Testis (tissue), 3 donors: ENCODE data around the gene TNFRSF9. TPM values are rescaled to one million over a fixed set of nuclear protein-coding genes. Genes with fewer than 3 reads are reported as not detected.

Experiments used
- DNase-seq: peaks from one replicate; pipeline ENCODE4 v3.0.0-alpha.2; 2019
- H3K27ac ChIP-seq, 2 donors: fragments of 200-600 bp; sonication (generic); one replicate each; pipeline ENCODE4 v1.5.1; 2019
- H3K27me3 ChIP-seq: fragments of 200-600 bp; sonication (generic); one replicate; pipeline ENCODE4 v1.5.1; 2019
- H3K36me3 ChIP-seq: fragments of 200-600 bp; sonication (generic); one replicate; pipeline ENCODE4 v1.5.1; 2017; ENCODE audit warnings: low read depth; ENCODE audit errors: missing control alignments
- H3K4me1 ChIP-seq: fragments of 200-600 bp; sonication (generic); one replicate; pipeline ENCODE4 v1.5.1; 2019
- H3K4me3 ChIP-seq, 2 donors: fragments of 200-600 bp; sonication (generic); one replicate each; pipeline ENCODE4 v1.5.1; 2017 to 2019
- H3K9me3 ChIP-seq: fragments of 200-600 bp; sonication (generic); one replicate; pipeline ENCODE4 v1.5.1; 2017
- CTCF ChIP-seq, 3 experiments: fragments of 450-650 bp in 2 of 3; fragments of 200-600 bp in 1 of 3; sonication (generic) in 1 of 3; IDR thresholded peaks; one replicate each; pipeline ENCODE4 v1.5.1; 2016 to 2019; ENCODE audit warnings: antibody characterized with exemption in 3 of 3, mild to moderate bottlenecking in 2 of 3, moderate library complexity in 1 of 3
- POLR2A ChIP-seq: fragments of 450-650 bp; IDR thresholded peaks from one replicate; pipeline ENCODE4 v1.6.1; 2017; ENCODE audit warnings: antibody characterized with exemption, mild to moderate bottlenecking, moderate library complexity
- WGBS, 2 donors: methylation state at CpG; one replicate each; pipeline ENCODE4 v1.1.5; 2018; 5-methylcytosine and 5-hydroxymethylcytosine counted together
- intact Hi-C: fragments of 100-400 bp; cut with DNase I; formaldehyde crosslinking; loops from one replicate; pipeline ENCODE4 v1.15.1; 2023; ENCODE audit warnings: low total_unique reads
- polyA plus RNA-seq: library from polyadenylated mRNA; stranded (reverse); fragments of 350-450 nt; fragmentation: Illumina TruSeq; extraction: RNeasy Lipid Tissue Mini Kit (QIAGEN cat#74804); gene quantifications from one replicate; pipeline ENCODE4 v1.2.3, GENCODE V29; 2014; ENCODE audit warnings: low read depth, low replicate concordance; ENCODE audit not compliant: insufficient read depth
- total RNA-seq, 2 donors: library from RNA; depleted of rRNA; stranded (reverse); fragments of >200 nt; gene quantifications; one replicate each; pipeline ENCODE4 v1.2.3, GENCODE V29; 2016

The TNFRSF9 gene
- total and polyA plus RNA-seq, 3 donors from 2014 or later = 0.06 to 0.24 (median 0.08) TPM

- DNase-seq = no peak
- Histone ChIP-seq H3K4me3 (no peak overlapping the region), H3K36me3 (no peaks in the 10 kb centered on the region), H3K27ac (no peak overlapping the region), H3K27me3 (no peaks in the 10 kb centered on the region), H3K4me1 (no peaks in the 10 kb centered on the region), H3K9me3 (no peaks in the 10 kb centered on the region)
- WGBS, 2 donors = 72 to 77% methylated on average over 5 of the region's 5 CpGs
- intact Hi-C loops = no loop called here
- no peak for TF ChIP-seq POLR2A
- no peak for TF ChIP-seq CTCF (IDR thresholded peaks at IDR 0.05)
These were observed 24.7 kb downstream of the TNFRSF9 start for GRCh38 chr1:7915826-7916500.

- H3K4me1 ChIP-seq = no peaks in the 10 kb centered on the region
These were observed 27.7 kb downstream of the TNFRSF9 start for GRCh38 chr1:7912743-7913557.

DNA sequence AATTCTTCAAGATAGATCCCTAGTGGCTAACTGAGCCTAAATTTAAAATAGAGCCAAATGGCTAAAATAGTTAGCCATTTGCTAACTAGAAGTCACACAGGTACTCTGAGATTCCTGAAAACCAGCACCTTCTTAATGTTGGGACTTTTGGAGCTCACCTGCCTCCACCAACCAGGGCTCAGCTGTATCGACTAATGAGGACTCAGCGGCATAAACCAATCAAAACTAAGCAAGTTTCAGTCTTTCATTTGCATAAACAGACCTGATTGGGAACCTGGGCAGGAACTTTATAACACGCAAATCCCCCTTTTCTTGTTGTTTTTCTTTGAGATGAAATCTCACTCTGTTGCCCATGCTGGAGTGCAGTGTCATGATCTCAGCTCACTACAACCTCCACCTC is 28.5 kb downstream of the TNFRSF9 start:
- H3K4me3 ChIP-seq = no peak overlapping the region
- no peak for DNase-seq
- no peaks in the 10 kb centered on the region for H3K27me3 ChIP-seq
- intact Hi-C loops = no loop called here
- no peaks in the 10 kb centered on the region for H3K36me3 ChIP-seq
- 78 to 83% methylated on average over 3 of the region's 3 CpGs for WGBS, 2 donors
- H3K27ac ChIP-seq = no peak overlapping the region
- no peaks in the 10 kb centered on the region for H3K4me1 ChIP-seq
- no peaks in the 10 kb centered on the region for H3K9me3 ChIP-seq
- no peak for TF ChIP-seq CTCF (IDR thresholded peaks at IDR 0.05)
- TF ChIP-seq POLR2A = no peak

More at GRCh38 chr1:7912743-7913557, 27.7 kb downstream of the TNFRSF9 start:
- Histone ChIP-seq H3K9me3 (no peaks in the 10 kb centered on the region), H3K4me3 (no peak overlapping the region), H3K27me3 (no peaks in the 10 kb centered on the region), H3K27ac (no peak overlapping the region), H3K36me3 (no peaks in the 10 kb centered on the region)
- TF ChIP-seq CTCF (IDR thresholded peaks at IDR 0.05) (no peak), POLR2A (no peak)
- no peak for DNase-seq
- WGBS, 2 donors = 47 to 62% methylated on average over 18 of the region's 18 CpGs
- intact Hi-C loops = no loop called here

DNA sequence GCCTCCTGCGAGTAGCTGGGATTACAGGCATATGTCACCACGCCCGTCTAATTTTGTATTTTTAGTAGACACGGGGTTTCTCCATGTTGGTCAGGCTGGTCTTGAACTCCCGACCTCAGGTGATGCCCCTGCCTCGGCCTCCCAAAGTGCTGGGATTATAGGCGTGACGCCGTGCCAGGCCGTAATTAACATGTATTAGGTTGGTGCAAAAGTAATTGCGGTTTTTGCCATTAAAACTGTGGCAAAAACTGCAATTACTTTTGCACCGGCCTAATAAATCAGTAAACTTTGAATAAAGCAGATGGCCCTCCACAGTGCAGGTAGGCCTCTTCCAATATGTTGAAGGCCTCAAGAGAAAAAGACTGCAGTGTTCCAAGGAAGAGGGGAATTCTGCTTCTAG is 35.4 kb downstream of the TNFRSF9 start:
- intact Hi-C loops = no loop called here

More for the DNA sequence above, 35.4 kb downstream of the TNFRSF9 start:
- Histone ChIP-seq H3K27ac (no peak overlapping the region), H3K9me3 (no peaks in the 10 kb centered on the region), H3K36me3 (no peaks in the 10 kb centered on the region), H3K27me3 (no peaks in the 10 kb centered on the region), H3K4me1 (no peaks in the 10 kb centered on the region), H3K4me3 (no peak overlapping the region)
- DNase-seq = no peak
- 75 to 84% methylated on average over 12 of the region's 12 CpGs for WGBS, 2 donors
- TF ChIP-seq POLR2A (no peak), CTCF (IDR thresholded peaks at IDR 0.05) (no peak)
